GM13977 (cell line): ENCODE results near the gene CABP4.
"Not testable (repeated sequence)": the region's sequence is repeated elsewhere in the genome, so short reads cannot be mapped to it uniquely, and the experiment has no call there.

Source experiments
- DNase-seq: peaks from one replicate; pipeline ENCODE4 v3.0.0; 2012; ENCODE audit warnings: low spot score
- CTCF ChIP-seq: IDR thresholded peaks from 2 replicates; pipeline ENCODE4 v1.5.1; 2012; ENCODE audit warnings: mild to moderate bottlenecking, control low read depth; ENCODE audit not compliant: insufficient read depth; ENCODE audit errors: extremely low read depth, missing control alignments
- in situ Hi-C: fragments of 300-500 bp; cut with MboI; formaldehyde crosslinking; loops from one replicate; pipeline ENCODE4 v1.12.0; 2022; ENCODE audit warnings: low sequenced_read_pairs, low pct_unique_long_range_greater_than_20kb, mixed read lengths, inconsistent platforms; ENCODE audit not compliant: unreplicated experiment

Gene CABP4

GRCh38 chr11:67482827-67483798 is 28.0 kb downstream of the CABP4 start, which contains the start of gene AIP:
Gene AIP, plus strand, starts transcription at chr11:67483026. Its CDS starts 133 bp downstream, at chr11:67483159.
- DNase-seq = peak; percentile 95
- TF ChIP-seq CTCF = peak; percentile 8
- in situ Hi-C loops = no loop called here

- no peak for TF ChIP-seq CTCF
- DNase-seq = no peak
- in situ Hi-C loops = no loop called here
These were observed 28.9 kb downstream of the CABP4 start for GRCh38 chr11:67483831-67484665.

- no peak for TF ChIP-seq CTCF
- in situ Hi-C loops = no loop called here
- no peak for DNase-seq
These were observed 29.7 kb downstream of the CABP4 start for GRCh38 chr11:67484847-67485311.

- in situ Hi-C loops = not testable (repeated sequence)
- peak; percentile 76 for DNase-seq
These were observed 30.8 kb downstream of the CABP4 start for GRCh38 chr11:67485873-67486361.

GRCh38 chr11:67486481-67487195 is 31.5 kb downstream of the CABP4 start:
- in situ Hi-C loops = no loop called here
- no peak for TF ChIP-seq CTCF
- peak; percentile 81 for DNase-seq

- TF ChIP-seq CTCF = no peak
- in situ Hi-C loops = no loop called here
- DNase-seq = no peak
These were observed 34.2 kb downstream of the CABP4 start for GRCh38 chr11:67489203-67489884.
